DOHH2 (cell line): ENCODE results near the gene TNFAIP6.

Experiments
- CTCF ChIP-seq: fragments of 200-600 bp; sonication (generic); IDR thresholded peaks from one replicate; pipeline ENCODE4 v1.5.1; 2014; ENCODE audit warnings: antibody characterized with exemption, mild to moderate bottlenecking, low read depth, low read length; ENCODE audit not compliant: poor library complexity, severe bottlenecking
- EZH2phosphoT487 ChIP-seq: fragments of 200-600 bp; sonication (generic); IDR thresholded peaks from 2 replicates; pipeline ENCODE4 v1.6.1; 2017; ENCODE audit warnings: borderline replicate concordance, mild to moderate bottlenecking, antibody characterized with exemption, low read length, moderate library complexity, mixed read lengths

- TF ChIP-seq CTCF (no peak), EZH2phosphoT487 (no peak)
Observed at GRCh38 chr2:151380580-151381235, 23.3 kb downstream of the TNFAIP6 start.
